IMR-90 (cell line): ENCODE results near the gene KDM3B. TPM values are rescaled to one million over a fixed set of nuclear protein-coding genes. Genes with fewer than 3 reads are reported as not detected.

ENCODE experiments used
- ATAC-seq: fragments of 200-7000 bp; cut with Tn5 transposase; 2 replicates; pipeline ENCODE4 v1.9.1; 2020; ENCODE audit warnings: low read depth, mild to moderate bottlenecking, moderate library complexity
- BruUV-seq: library from RNA; stranded (reverse); fragments of 400-500 nt; replicated peaks from 2 replicates; lab custom pipeline; 2021; lab: Mats Ljungman, UMichigan
- CTCF ChIA-PET: fragments of 300-600 bp; formaldehyde crosslinking; extraction: SDS; loops from one replicate; lab custom pipeline; 2021; ENCODE audit warnings: antibody characterized with exemption; lab: Yijun Ruan, JAX
- POLR2A ChIA-PET: fragments of 300-600 bp; sonication (Branson Sonifier 250); formaldehyde crosslinking; loops from one replicate; lab custom pipeline; 2022; ENCODE audit warnings: antibody characterized with exemption; ENCODE audit not compliant: unreplicated experiment; lab: Charles Lee
- DNase-seq: peaks from one replicate; pipeline ENCODE4 v3.0.0; 2013
- H2AFZ ChIP-seq: replicated peaks from 2 replicates; pipeline ENCODE3; 2013; ENCODE audit warnings: low read length, mild to moderate bottlenecking; ENCODE audit not compliant: poor library complexity
- H2AK5ac ChIP-seq: 2 replicates; pipeline ENCODE4 v1.6.1; 2013; ENCODE audit warnings: low read depth, low read length, inconsistent platforms
- H2AK9ac ChIP-seq: replicated peaks from 2 replicates; pipeline ENCODE3; 2013; ENCODE audit warnings: mild to moderate bottlenecking, low read depth, low read length, moderate library complexity; ENCODE audit not compliant: poor library complexity
- H2BK120ac ChIP-seq: 2 replicates; pipeline ENCODE4 v1.6.1; 2013; ENCODE audit warnings: low read depth, low read length, inconsistent platforms
- H2BK15ac ChIP-seq: 3 replicates; pipeline ENCODE4 v1.6.1; 2013; ENCODE audit warnings: low read depth, low read length, inconsistent platforms
- H2BK20ac ChIP-seq: 2 replicates; pipeline ENCODE4 v1.6.1; 2013; ENCODE audit warnings: low read depth, mild to moderate bottlenecking, inconsistent platforms, low read length, moderate library complexity
- H2BK5ac ChIP-seq: 2 replicates; pipeline ENCODE4 v1.6.1; 2013; ENCODE audit warnings: mild to moderate bottlenecking, low read depth, low read length, inconsistent platforms; ENCODE audit not compliant: poor library complexity, severe bottlenecking
- H3K14ac ChIP-seq: replicated peaks from 2 replicates; pipeline ENCODE4 v1.6.1; 2013; ENCODE audit warnings: low read depth, low read length, inconsistent platforms
- H3K18ac ChIP-seq: 2 replicates; pipeline ENCODE4 v1.6.1; 2013; ENCODE audit warnings: low read depth, low read length, control low read depth
- H3K23ac ChIP-seq: 2 replicates; pipeline ENCODE4 v1.6.1; 2013; ENCODE audit warnings: low read depth, low read length, inconsistent platforms
- H3K27ac ChIP-seq: 2 replicates; pipeline ENCODE4 v1.5.1; 2013; ENCODE audit warnings: mild to moderate bottlenecking, control low read depth, low read length; ENCODE audit not compliant: insufficient read depth
- H3K27me3 ChIP-seq: 2 replicates; pipeline ENCODE4 v1.6.1; 2013; ENCODE audit warnings: low read length; ENCODE audit not compliant: control insufficient read depth, insufficient read depth
- H3K36me3 ChIP-seq: 2 replicates; pipeline ENCODE4 v1.6.1; 2013; ENCODE audit warnings: low read length, mixed read lengths; ENCODE audit not compliant: control insufficient read depth, insufficient read depth
- H3K4ac ChIP-seq: 2 replicates; pipeline ENCODE4 v1.6.1; 2013; ENCODE audit warnings: low read depth, low read length, inconsistent platforms
- H3K4me1 ChIP-seq: 2 replicates; pipeline ENCODE4 v1.6.1; 2013; ENCODE audit warnings: low read length, mixed read lengths; ENCODE audit not compliant: control insufficient read depth, insufficient read depth
- H3K4me2 ChIP-seq: 2 replicates; pipeline ENCODE4 v1.6.1; 2013; ENCODE audit warnings: low read depth, mild to moderate bottlenecking, control low read depth, low read length, moderate library complexity
- H3K4me3 ChIP-seq: 2 replicates; pipeline ENCODE4 v1.5.1; 2013; ENCODE audit warnings: low read depth, mild to moderate bottlenecking, control low read depth, low read length, moderate library complexity; ENCODE audit not compliant: insufficient read depth
- H3K56ac ChIP-seq: 2 replicates; pipeline ENCODE4 v1.6.1; 2013; ENCODE audit warnings: low read length, inconsistent platforms; ENCODE audit not compliant: insufficient read depth; ENCODE audit errors: extremely low read depth
- H3K79me1 ChIP-seq, 2 experiments: 2 replicates each; pipeline ENCODE4 v1.6.1; 2013; ENCODE audit warnings: low read length in 2 of 2, inconsistent platforms in 1 of 2, low read depth in 1 of 2
- H3K9ac ChIP-seq: 2 replicates; pipeline ENCODE4 v1.6.1; 2013; ENCODE audit warnings: low read depth, low read length, control low read depth
- H3K9me1 ChIP-seq: 2 replicates; pipeline ENCODE4 v1.6.1; 2013; ENCODE audit warnings: low read length, inconsistent platforms; ENCODE audit not compliant: insufficient read depth
- H3K9me3 ChIP-seq: 2 replicates; pipeline ENCODE4 v1.6.1; 2013; ENCODE audit warnings: low read length; ENCODE audit not compliant: control insufficient read depth, insufficient read depth
- H4K20me1 ChIP-seq: 2 replicates; pipeline ENCODE4 v1.6.1; 2013; ENCODE audit warnings: low read length, inconsistent platforms; ENCODE audit not compliant: insufficient read depth
- H4K5ac ChIP-seq: 2 replicates; pipeline ENCODE4 v1.6.1; 2013; ENCODE audit warnings: mild to moderate bottlenecking, low read depth, low read length, control low read depth
- H4K8ac ChIP-seq, 2 experiments: 2 replicates each; pipeline ENCODE4 v1.6.1; 2013; ENCODE audit warnings: low read depth in 2 of 2, low read length in 2 of 2, control low read depth in 1 of 2, inconsistent platforms in 1 of 2
- H4K91ac ChIP-seq: 2 replicates; pipeline ENCODE4 v1.6.1; 2013; ENCODE audit warnings: low read depth, low read length, inconsistent platforms; ENCODE audit not compliant: insufficient read depth
- BHLHE40 ChIP-seq: fragments of 150-350 bp; IDR thresholded peaks from 2 replicates; pipeline ENCODE4 v1.6.1; 2016; ENCODE audit warnings: mild to moderate bottlenecking, low read depth, low read length
- CEBPB ChIP-seq: IDR thresholded peaks from 2 replicates; pipeline ENCODE4 v1.6.1; 2012; ENCODE audit warnings: low read depth, low read length, improper control_type of control experiment
- CHD1 ChIP-seq: IDR thresholded peaks from 2 replicates; pipeline ENCODE4 v1.6.1; 2012; ENCODE audit warnings: low read depth, low read length, improper control_type of control experiment
- MAFK ChIP-seq: IDR thresholded peaks from 2 replicates; pipeline ENCODE4 v1.6.1; 2012; ENCODE audit warnings: low read depth, low read length, improper control_type of control experiment
- MXI1 ChIP-seq: IDR thresholded peaks from 2 replicates; pipeline ENCODE4 v1.6.1; 2012; ENCODE audit warnings: low read depth, mild to moderate bottlenecking, low read length, moderate library complexity, borderline replicate concordance
- POLR2A ChIP-seq: IDR thresholded peaks from 2 replicates; pipeline ENCODE4 v1.6.1; 2012; ENCODE audit warnings: mild to moderate bottlenecking, low read depth, low read length
- SMC3 ChIP-seq: fragments of 150-350 bp; IDR thresholded peaks from 2 replicates; pipeline ENCODE4 v1.6.1; 2016; ENCODE audit warnings: low read depth, mild to moderate bottlenecking, antibody characterized with exemption, low read length, moderate library complexity
- WGBS, 2 experiments: methylation state at CpG; one replicate each; pipeline versions ENCODE4 v1.1.5 to v1.1.7; 2013; ENCODE audit warnings: missing lambda C conversion rate in 2 of 2; ENCODE audit not compliant: insufficient read length in 1 of 2; ENCODE audit errors: extremely low coverage in 2 of 2; 5-methylcytosine and 5-hydroxymethylcytosine counted together
- dilution Hi-C: fragments of 300-500 bp; cut with HindIII; formaldehyde crosslinking; loops from one replicate; pipeline ENCODE4 v1.14.3; 2018; ENCODE audit warnings: low sequenced_read_pairs; ENCODE audit not compliant: unreplicated experiment
- in situ Hi-C: fragments of 300-500 bp; cut with MboI; formaldehyde crosslinking; loops from 3 replicates; pipeline ENCODE4 v1.14.3; 2019; ENCODE audit warnings: low sequenced_read_pairs, inconsistent platforms, mixed read lengths
- intact Hi-C: fragments of 100-400 bp; cut with micrococcal nuclease; formaldehyde crosslinking; loops from 2 replicates; pipeline ENCODE4 v1.10.0; 2022
- polyA plus RNA-seq, 3 experiments: library from polyadenylated mRNA; depleted of rRNA; stranded (reverse); fragments of >200 nt; gene quantifications; 2 replicates each; pipeline ENCODE4 v1.2.3, GENCODE V29; 2012; ENCODE audit warnings: low replicate concordance in 1 of 3
- total RNA-seq: library from RNA; depleted of rRNA; stranded (reverse); fragments of >200 nt; gene quantifications from 2 replicates; pipeline ENCODE4 v1.2.3, GENCODE V29; 2012
- TF ChIP-seq, protein P1 (sequence below): fragments of 150-350 bp; IDR thresholded peaks from 2 replicates; pipeline ENCODE4 v1.6.1; 2017; ENCODE audit warnings: mild to moderate bottlenecking, antibody characterized with exemption, low read length, low read depth

KDM3B gene
- total and polyA plus RNA-seq, 2 of the 4 experiments (the other 2 are of a cell fraction) = 19.4 to 35.8 TPM

DNA sequence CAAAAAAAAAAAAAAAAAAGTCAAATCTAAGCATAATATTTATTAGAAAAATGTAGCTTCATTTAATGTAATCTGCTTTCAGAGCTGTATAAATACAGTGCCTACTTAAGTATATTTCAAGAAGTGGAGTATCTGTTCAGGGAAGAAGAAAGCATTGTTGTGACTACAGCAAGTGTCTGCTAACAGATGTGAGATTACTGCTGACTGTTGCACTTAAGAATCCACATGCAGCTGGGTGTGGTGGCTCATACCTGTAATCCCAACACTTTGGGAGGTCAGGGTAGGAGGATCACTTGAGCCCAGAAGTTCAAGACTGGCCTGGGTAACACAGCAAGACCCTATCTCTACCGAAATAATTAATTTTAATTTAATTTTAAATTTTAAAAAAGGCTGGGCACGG lies 19.0 kb downstream of the KDM3B start:
- Histone ChIP-seq H3K4me3 (no peak overlapping the region), H3K23ac (no peak overlapping the region), H2BK5ac (no peak overlapping the region), H4K20me1 (peaks cover 28% of the 10 kb centered on the region), H3K27me3 (no peaks in the 10 kb centered on the region), H2BK120ac (no peak overlapping the region), H2AK5ac (no peak overlapping the region), H2AFZ (no peak overlapping the region), H3K79me1 (peaks cover 36 to 59% of the 10 kb centered on the region in 2 experiments), H3K27ac (no peak overlapping the region), H4K91ac (no peak overlapping the region), H3K9me1 (peaks cover 7% of the 10 kb centered on the region; the same call in 1 of the 2 replicates), H3K9me3 (no peaks in the 10 kb centered on the region), H3K56ac (no peak overlapping the region), H3K18ac (no peak overlapping the region), H4K8ac (no peak overlapping the region), H3K4me1 (peaks cover 4% of the 10 kb centered on the region; the same call in 1 of the 2 replicates), H3K4me2 (no peak overlapping the region), H3K9ac (no peak overlapping the region), H2BK15ac (no peak overlapping the region), H2BK20ac (no peak overlapping the region), H2AK9ac (no peak overlapping the region), H4K5ac (no peak overlapping the region), H3K14ac (no peak overlapping the region), H3K4ac (no peak overlapping the region), H3K36me3 (peaks cover 18% of the 10 kb centered on the region)
- in situ Hi-C loops (no loop called here), dilution Hi-C loops (no loop called here), intact Hi-C loops (no loop called here)
- POLR2A ChIA-PET = no interaction called here
- DNase-seq = no peak
- BruUV-seq = no TSS peak
- no peak for ATAC-seq
- CTCF ChIA-PET = interaction anchor here (2.5 kb wide), 1 partner anchor 20 kb away, joined by 9 read pairs; no protein-coding TSS in a partner anchor
- TF ChIP-seq POLR2A = no peak
- TF ChIP-seq CHD1 = no peak
- no peak for TF ChIP-seq MXI1
- TF ChIP-seq BHLHE40 = no peak
- no peak for TF ChIP-seq CEBPB
- peak; percentile 39; the same call in 1 of the 2 replicates for TF ChIP-seq MAFK
- TF ChIP-seq, protein P1, sequence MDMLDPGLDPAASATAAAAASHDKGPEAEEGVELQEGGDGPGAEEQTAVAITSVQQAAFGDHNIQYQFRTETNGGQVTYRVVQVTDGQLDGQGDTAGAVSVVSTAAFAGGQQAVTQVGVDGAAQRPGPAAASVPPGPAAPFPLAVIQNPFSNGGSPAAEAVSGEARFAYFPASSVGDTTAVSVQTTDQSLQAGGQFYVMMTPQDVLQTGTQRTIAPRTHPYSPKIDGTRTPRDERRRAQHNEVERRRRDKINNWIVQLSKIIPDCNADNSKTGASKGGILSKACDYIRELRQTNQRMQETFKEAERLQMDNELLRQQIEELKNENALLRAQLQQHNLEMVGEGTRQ = no peak
- TF ChIP-seq SMC3 = no peak
- WGBS, 2 experiments = no CpG with 5 or more reads among the region's 2 CpGs
